H1 (cell line): ENCODE data around the gene GRK3. TPM values are rescaled to one million over a fixed set of nuclear protein-coding genes. Genes with fewer than 3 reads are reported as not detected.

ENCODE experiments used
- CTCF ChIA-PET: fragments of 300-600 bp; sonication (Branson Sonifier 250); formaldehyde crosslinking; loops from one replicate; lab custom pipeline; 2021; ENCODE audit not compliant: partially characterized antibody; lab: Charles Lee
- POLR2A ChIA-PET: fragments of 300-600 bp; sonication (Branson Sonifier 250); formaldehyde crosslinking; loops from one replicate; lab custom pipeline; 2021; ENCODE audit warnings: inconsistent platforms; ENCODE audit not compliant: partially characterized antibody; lab: Charles Lee
- DNase-seq, 2 experiments: peaks; one replicate each; pipeline versions ENCODE4 v3.0.0 to v3.0.0-alpha.2; 2010 to 2022; ENCODE audit warnings: low spot score in 2 of 2, low read depth in 1 of 2, mixed read lengths in 1 of 2
- FAIRE-seq: peaks from 2 replicates; lab custom pipeline; 2011; peaks lifted over from hg19 to GRCh38; lab: Jason Lieb, UNC
- H2AFZ ChIP-seq: 2 replicates; pipeline ENCODE4 v1.8.1; 2012; ENCODE audit warnings: low read length, inconsistent platforms
- H2AK5ac ChIP-seq: 2 replicates; pipeline ENCODE4 v1.6.1; 2013; ENCODE audit warnings: low read depth, low read length
- H2BK120ac ChIP-seq: replicated peaks from 2 replicates; pipeline ENCODE3; 2013; ENCODE audit warnings: low read depth, low read length, inconsistent platforms
- H2BK12ac ChIP-seq: 2 replicates; pipeline ENCODE4 v1.6.1; 2013; ENCODE audit warnings: low read depth, low read length
- H2BK15ac ChIP-seq: 2 replicates; pipeline ENCODE4 v1.6.1; 2013; ENCODE audit warnings: low read length
- H2BK20ac ChIP-seq: 2 replicates; pipeline ENCODE4 v1.6.1; 2013; ENCODE audit warnings: low read length
- H2BK5ac ChIP-seq: 2 replicates; pipeline ENCODE4 v1.6.1; 2013; ENCODE audit warnings: low read depth, low read length
- H3K14ac ChIP-seq: 2 replicates; pipeline ENCODE4 v1.6.1; 2013; ENCODE audit warnings: inconsistent platforms; ENCODE audit not compliant: insufficient read length
- H3K18ac ChIP-seq: 2 replicates; pipeline ENCODE4 v1.6.1; 2013; ENCODE audit warnings: low read length; ENCODE audit errors: extremely low read depth
- H3K23ac ChIP-seq: 2 replicates; pipeline ENCODE4 v1.6.1; 2013; ENCODE audit warnings: inconsistent platforms; ENCODE audit not compliant: insufficient read length
- H3K23me2 ChIP-seq: 2 replicates; pipeline ENCODE4 v1.6.1; 2013; ENCODE audit warnings: low read depth, low read length
- H3K27ac ChIP-seq: 2 replicates; pipeline ENCODE4 v1.6.1; 2011; ENCODE audit warnings: low read depth, low read length, inconsistent platforms
- H3K27me3 ChIP-seq, 4 experiments: replicated peaks in 1 of 4; 1 replicate in 1 of 4; 2 replicates in 3 of 4; pipeline versions ENCODE4 v1.6.1 to v1.8.1; 2011 to 2013; ENCODE audit warnings: low read length in 3 of 4, mild to moderate bottlenecking in 3 of 4, inconsistent platforms in 2 of 4, mixed read lengths in 2 of 4, moderate library complexity in 1 of 4; ENCODE audit not compliant: control insufficient read depth in 3 of 4, insufficient read depth in 3 of 4; ENCODE audit errors: extremely low read depth in 1 of 4
- H3K36me3 ChIP-seq, 4 experiments: 2 replicates each; pipeline versions ENCODE4 v1.6.1 to v1.8.1; 2011 to 2013; ENCODE audit warnings: mild to moderate bottlenecking in 4 of 4, low read length in 3 of 4, moderate library complexity in 2 of 4, control low read depth in 1 of 4, inconsistent platforms in 1 of 4; ENCODE audit not compliant: insufficient read depth in 4 of 4, control insufficient read depth in 2 of 4
- H3K4ac ChIP-seq: replicated peaks from 2 replicates; pipeline ENCODE3; 2013; ENCODE audit warnings: low read length, low read depth, mixed read lengths, inconsistent platforms; ENCODE audit not compliant: insufficient read length
- H3K4me1 ChIP-seq, 4 experiments: replicated peaks in 1 of 4; 1 replicate in 1 of 4; 2 replicates in 3 of 4; pipeline versions ENCODE4 v1.6.1 to v1.8.1; 2011 to 2013; ENCODE audit warnings: low read length in 3 of 4, inconsistent platforms in 2 of 4, mixed read lengths in 1 of 4; ENCODE audit not compliant: insufficient read depth in 4 of 4, control insufficient read depth in 3 of 4
- H3K4me2 ChIP-seq, 2 experiments: 2 replicates each; pipeline versions ENCODE4 v1.6.1 to v1.8.1; 2011 to 2013; ENCODE audit warnings: low read depth in 2 of 2, low read length in 2 of 2, control low read depth in 1 of 2, inconsistent platforms in 1 of 2, mild to moderate bottlenecking in 1 of 2; ENCODE audit not compliant: insufficient read depth in 1 of 2
- H3K4me3 ChIP-seq, 4 experiments: fragments of 200-600, 300-600 bp in 1 of 4; sonication (generic), shearing (Covaris generic), sonication (Bioruptor Twin) in 1 of 4; 2 replicates each; pipeline versions ENCODE4 v1.5.1 to v1.8.1; 2011 to 2016; ENCODE audit warnings: low read length in 4 of 4, low read depth in 3 of 4, control low read depth in 2 of 4, inconsistent platforms in 2 of 4, mild to moderate bottlenecking in 2 of 4, mixed read lengths in 1 of 4, moderate library complexity in 1 of 4; ENCODE audit not compliant: insufficient read depth in 2 of 4; ENCODE audit errors: extremely low read depth in 1 of 4
- H3K56ac ChIP-seq: replicated peaks from 2 replicates; pipeline ENCODE3; 2013; ENCODE audit warnings: low read depth, mild to moderate bottlenecking, mixed read lengths, low read length, inconsistent platforms; ENCODE audit not compliant: insufficient read length
- H3K79me1 ChIP-seq: 2 replicates; pipeline ENCODE4 v1.6.1; 2013; ENCODE audit warnings: low read depth, low read length, control low read depth
- H3K79me2 ChIP-seq, 2 experiments: 2 replicates each; pipeline versions ENCODE4 v1.6.1 to v1.8.1; 2012 to 2013; ENCODE audit warnings: low read length in 2 of 2, mild to moderate bottlenecking in 2 of 2, inconsistent platforms in 1 of 2; ENCODE audit not compliant: insufficient read depth in 2 of 2, control insufficient read depth in 1 of 2
- H3K9ac ChIP-seq, 4 experiments: replicated peaks in 1 of 4; 1 replicate in 1 of 4; 2 replicates in 3 of 4; pipeline versions ENCODE4 v1.6.1 to v1.8.1; 2011 to 2013; ENCODE audit warnings: low read depth in 3 of 4, low read length in 3 of 4, control low read depth in 2 of 4, mild to moderate bottlenecking in 2 of 4, moderate library complexity in 2 of 4, inconsistent platforms in 1 of 4; ENCODE audit errors: extremely low read depth in 1 of 4
- H3K9me3 ChIP-seq, 2 experiments: 2 replicates each; pipeline versions ENCODE4 v1.6.1 to v1.8.1; 2012 to 2013; ENCODE audit warnings: mild to moderate bottlenecking in 2 of 2, moderate library complexity in 2 of 2, control low read depth in 1 of 2, inconsistent platforms in 1 of 2, low read depth in 1 of 2, low read length in 1 of 2, mixed read lengths in 1 of 2; ENCODE audit not compliant: insufficient read depth in 2 of 2
- H4K20me1 ChIP-seq, 2 experiments: replicated peaks in 1 of 2; 2 replicates each; pipeline versions ENCODE3 to v1.8.1; 2011 to 2013; ENCODE audit warnings: inconsistent platforms in 2 of 2, low read length in 2 of 2, mild to moderate bottlenecking in 1 of 2; ENCODE audit not compliant: insufficient read depth in 2 of 2, control insufficient read depth in 1 of 2
- H4K5ac ChIP-seq: 2 replicates; pipeline ENCODE4 v1.6.1; 2013; ENCODE audit warnings: low read length, low read depth, mixed read lengths, inconsistent platforms; ENCODE audit not compliant: insufficient read length
- H4K8ac ChIP-seq: 2 replicates; pipeline ENCODE4 v1.8.0; 2013; ENCODE audit warnings: mild to moderate bottlenecking, moderate library complexity, low read length, inconsistent platforms; ENCODE audit not compliant: insufficient read depth; ENCODE audit errors: extremely low read depth
- H4K91ac ChIP-seq: replicated peaks from 2 replicates; pipeline ENCODE3; 2013; ENCODE audit warnings: low read length, mixed read lengths, inconsistent platforms; ENCODE audit not compliant: insufficient read length
- CBX5 ChIP-seq: fragments of 300-800, 300-1000 bp; sonication (generic); IDR thresholded peaks from 2 replicates; pipeline ENCODE4 v1.7.1; 2016; ENCODE audit warnings: antibody characterized with exemption, low read length, low read depth
- EP300 ChIP-seq, 2 experiments: IDR thresholded peaks; 1 replicate in 1 of 2; 2 replicates in 1 of 2; pipeline ENCODE4 v1.6.1; 2011 to 2012; ENCODE audit warnings: low read depth in 2 of 2, low read length in 2 of 2, mild to moderate bottlenecking in 2 of 2, borderline replicate concordance in 1 of 2, inconsistent platforms in 1 of 2, moderate library complexity in 1 of 2
- KDM4A ChIP-seq: IDR thresholded peaks from one replicate; pipeline ENCODE4 v1.7.1; 2012; ENCODE audit warnings: low read depth, mild to moderate bottlenecking, moderate library complexity, low read length, inconsistent platforms; ENCODE audit not compliant: severe bottlenecking
- MAFK ChIP-seq: IDR thresholded peaks from 2 replicates; pipeline ENCODE4 v1.6.1; 2012; ENCODE audit warnings: low read depth, mild to moderate bottlenecking, improper control_type of control experiment, low read length
- MAX ChIP-seq: IDR thresholded peaks from 2 replicates; pipeline ENCODE4 v1.6.1; 2012; ENCODE audit warnings: inconsistent platforms
- NRF1 ChIP-seq: IDR thresholded peaks from 2 replicates; pipeline ENCODE4 v1.6.1; 2011; ENCODE audit warnings: mild to moderate bottlenecking, low read depth, low read length, improper control_type of control experiment
- POU5F1 ChIP-seq: IDR thresholded peaks from 2 replicates; pipeline ENCODE4 v1.6.1; 2011; ENCODE audit warnings: low read depth, mild to moderate bottlenecking, low read length, moderate library complexity
- RXRA ChIP-seq: IDR thresholded peaks from 2 replicates; pipeline ENCODE4 v1.6.1; 2011; ENCODE audit warnings: low read depth, mild to moderate bottlenecking, low read length, moderate library complexity; ENCODE audit not compliant: insufficient read depth
- SP2 ChIP-seq: IDR thresholded peaks from 2 replicates; pipeline ENCODE4 v1.6.1; 2012; ENCODE audit warnings: mild to moderate bottlenecking, low read length, inconsistent platforms
- SP4 ChIP-seq: IDR thresholded peaks from 2 replicates; pipeline ENCODE4 v1.6.1; 2012; ENCODE audit warnings: low read length, inconsistent platforms
- SUZ12 ChIP-seq: fragments of 200-600 bp; sonication (generic); IDR thresholded peaks from 2 replicates; pipeline ENCODE4 v1.6.1; 2012; ENCODE audit warnings: mild to moderate bottlenecking, inconsistent platforms, low read length, moderate library complexity, mixed read lengths
- WGBS, 2 experiments: shearing (Covaris generic) in 1 of 2; methylation state at CpG; one replicate each; pipeline versions ENCODE4 v1.1.6 to v1.1.7; 2013 to 2015; ENCODE audit warnings: low lambda C conversion rate in 2 of 2, mixed read lengths in 2 of 2, inconsistent platforms in 1 of 2, low coverage in 1 of 2, missing lambda C conversion rate in 1 of 2; ENCODE audit not compliant: insufficient replicate concordance in 2 of 2, insufficient coverage in 1 of 2, insufficient read length in 1 of 2; ENCODE audit errors: extremely low coverage in 1 of 2, missing lambda C conversion rate in 1 of 2; 5-methylcytosine and 5-hydroxymethylcytosine counted together
- polyA plus RNA-seq, 7 experiments: library from polyadenylated mRNA; depleted of rRNA in 3 of 7; stranded (reverse) in 5 of 7; unstranded in 2 of 7; fragments of >200 nt in 5 of 7; fragments of 200-250 nt in 2 of 7; gene quantifications; 1 replicate in 5 of 7; 2 replicates in 1 of 7; 4 replicates in 1 of 7; pipeline versions ENCODE4 v1.2.1 to v1.2.3, GENCODE V29; 2011 to 2013; ENCODE audit warnings: missing spikeins in 2 of 7, mixed read lengths in 2 of 7
- total RNA-seq: library from RNA; stranded (reverse); fragmentation: NEBNext Ultra II Directional; extraction: Animal tissue kit (Norgen Biotek cat#: 25700); gene quantifications from 2 replicates; pipeline ENCODE4 v1.2.1, GENCODE V29; 2021

Gene GRK3
- total and polyA plus RNA-seq, 2 of the 8 experiments (the other 6 are each of a cell fraction or from before 2014, with no cell fraction given): 7.5 to 35.3 TPM

GRCh38 chr22:25546242-25546641, 18.2 kb upstream of the GRK3 start:
- H3K27ac ChIP-seq: no peak overlapping the region
- H3K9me3 ChIP-seq: peaks cover 3 to 6% of the 10 kb centered on the region in 2 experiments
- H3K79me2 ChIP-seq: no peaks in the 10 kb centered on the region
- H3K4me3 ChIP-seq: no peak overlapping the region
- H4K5ac ChIP-seq: no peak overlapping the region
- no peaks in the 10 kb centered on the region; a peak in 1 of 7 replicates for H3K27me3 ChIP-seq
- H4K8ac ChIP-seq: no peak overlapping the region
- POLR2A ChIA-PET: no interaction called here
- no peak overlapping the region for H3K4me2 ChIP-seq
- no peaks in the 10 kb centered on the region; the same call in 1 of the 2 replicates for H3K23me2 ChIP-seq
- no peak overlapping the region for H3K18ac ChIP-seq
- no peak overlapping the region for H3K9ac ChIP-seq
- no peaks in the 10 kb centered on the region for H3K79me1 ChIP-seq
- CTCF ChIA-PET: interaction anchor here (0.7 to 1.7 kb wide), 4 partner anchors 9 to 227 kb away, joined by 3 to 8 read pairs (median 4); no protein-coding TSS in a partner anchor
- TF ChIP-seq KDM4A (no peak), SP2 (no peak), MAFK (no peak), NRF1 (no peak), CBX5 (no peak), SUZ12 (no peak), POU5F1 (no peak), RXRA (no peak), EP300 (IDR thresholded peaks at IDR 0.05; ENCODE audit: borderline replicate concordance in 1 of 2, low read depth in 2 of 2, low read length in 2 of 2) (no peak), MAX (no peak), SP4 (no peak)
- TF ChIP-seq, all 59 proteins: peak for 0
- Histone ChIP-seq H3K14ac (no peak overlapping the region), H3K4me1 (peaks cover 0 to 5% (median 2%) of the 10 kb centered on the region in 4 experiments; a peak in 3 of 7 replicates), H2BK15ac (no peak overlapping the region), H2AK5ac (no peak overlapping the region), H3K23ac (no peak overlapping the region), H2BK120ac (no peak overlapping the region), H3K4ac (no peak overlapping the region), H2BK12ac (no peak overlapping the region), H3K56ac (no peak overlapping the region), H2AFZ (no peak overlapping the region), H3K36me3 (no peaks in the 10 kb centered on the region; a peak in 1 of 8 replicates), H4K91ac (no peak overlapping the region), H2BK5ac (no peak overlapping the region), H4K20me1 (no peaks in the 10 kb centered on the region), H2BK20ac (no peak overlapping the region)
- 80% methylated on average over 2 of the region's 2 CpGs; no CpG with 5 or more reads in 1 of the 2 experiments for WGBS, 2 experiments
- DNase-seq: no peak
- no peak for FAIRE-seq
